ENCODE measurements around the gene GPRIN3.
"Not testable (repeated sequence)": the region's sequence is repeated elsewhere in the genome, so short reads cannot be mapped to it uniquely, and the experiment has no call there.

GPRIN3 gene

GRCh38 chr4:89311433-89311832, 3.8 kb upstream of the GPRIN3 start:
- DNase-seq (ENCODE audit: low read depth) = no peak

GRCh38 chr4:89309154-89309553, 1.6 kb upstream of the GPRIN3 start:
- DNase-seq (ENCODE audit: low read depth) = not testable (repeated sequence)

- no peak for DNase-seq (ENCODE audit: low read depth)
These were observed 531 bp upstream of the GPRIN3 start for GRCh38 chr4:89308161-89308500.

- DNase-seq (ENCODE audit: low read depth) = no peak
These were observed 488 bp downstream of the GPRIN3 start for GRCh38 chr4:89307178-89307445.

- DNase-seq (ENCODE audit: low read depth) = no peak
These were observed 968 bp downstream of the GPRIN3 start for GRCh38 chr4:89306486-89307177.

GRCh38 chr4:89305712-89306437, 1.7 kb downstream of the GPRIN3 start:
- DNase-seq (ENCODE audit: low read depth) = no peak

GRCh38 chr4:89305028-89305427, 2.6 kb downstream of the GPRIN3 start:
- no peak for DNase-seq (ENCODE audit: low read depth)

GRCh38 chr4:89303814-89304388, 3.7 kb downstream of the GPRIN3 start:
- DNase-seq (ENCODE audit: low read depth) = no peak

GRCh38 chr4:89303177-89303576, 4.4 kb downstream of the GPRIN3 start:
- peak; percentile 47 for DNase-seq (ENCODE audit: low read depth)

GRCh38 chr4:89301902-89302301, 5.7 kb downstream of the GPRIN3 start:
- DNase-seq (ENCODE audit: low read depth) = no peak

GRCh38 chr4:89301003-89301402, 6.6 kb downstream of the GPRIN3 start:
- no peak for DNase-seq (ENCODE audit: low read depth)

GRCh38 chr4:89300499-89300898, 7.1 kb downstream of the GPRIN3 start:
- DNase-seq (ENCODE audit: low read depth) = no peak

- no peak for DNase-seq (ENCODE audit: low read depth)
These were observed 7.5 kb downstream of the GPRIN3 start for GRCh38 chr4:89300060-89300459.

- no peak for DNase-seq (ENCODE audit: low read depth)
These were observed 8.3 kb downstream of the GPRIN3 start for GRCh38 chr4:89299153-89299791.

GRCh38 chr4:89298788-89299152, 8.8 kb downstream of the GPRIN3 start:
- no peak for DNase-seq (ENCODE audit: low read depth)

GRCh38 chr4:89298155-89298554, 9.4 kb downstream of the GPRIN3 start:
- DNase-seq (ENCODE audit: low read depth) = no peak

- DNase-seq (ENCODE audit: low read depth) = no peak
These were observed 10.7 kb downstream of the GPRIN3 start for GRCh38 chr4:89296896-89297295.

- no peak for DNase-seq (ENCODE audit: low read depth)
These were observed 11.2 kb downstream of the GPRIN3 start for GRCh38 chr4:89296399-89296798.

- DNase-seq (ENCODE audit: low read depth) = no peak
These were observed 12.1 kb downstream of the GPRIN3 start for GRCh38 chr4:89295415-89295927.

- no peak for DNase-seq (ENCODE audit: low read depth)
These were observed 12.9 kb downstream of the GPRIN3 start for GRCh38 chr4:89294573-89295269.

- DNase-seq (ENCODE audit: low read depth) = no peak
These were observed 14.3 kb downstream of the GPRIN3 start for GRCh38 chr4:89293299-89293698.

GRCh38 chr4:89290727-89291516, 16.7 kb downstream of the GPRIN3 start:
- no peak for DNase-seq (ENCODE audit: low read depth)
